Dedifferentiated amniotic fluid mesenchymal stem cell (primary cell): ENCODE results near the gene RPL7L1.
"Not testable (repeated sequence)": the region's sequence is repeated elsewhere in the genome, so short reads cannot be mapped to it uniquely, and the experiment has no call there.

Experiments used
- DNase-seq: peaks from one replicate; pipeline ENCODE4 v3.0.0-alpha.2; 2016; ENCODE audit errors: extremely low spot score

Gene RPL7L1

DNA sequence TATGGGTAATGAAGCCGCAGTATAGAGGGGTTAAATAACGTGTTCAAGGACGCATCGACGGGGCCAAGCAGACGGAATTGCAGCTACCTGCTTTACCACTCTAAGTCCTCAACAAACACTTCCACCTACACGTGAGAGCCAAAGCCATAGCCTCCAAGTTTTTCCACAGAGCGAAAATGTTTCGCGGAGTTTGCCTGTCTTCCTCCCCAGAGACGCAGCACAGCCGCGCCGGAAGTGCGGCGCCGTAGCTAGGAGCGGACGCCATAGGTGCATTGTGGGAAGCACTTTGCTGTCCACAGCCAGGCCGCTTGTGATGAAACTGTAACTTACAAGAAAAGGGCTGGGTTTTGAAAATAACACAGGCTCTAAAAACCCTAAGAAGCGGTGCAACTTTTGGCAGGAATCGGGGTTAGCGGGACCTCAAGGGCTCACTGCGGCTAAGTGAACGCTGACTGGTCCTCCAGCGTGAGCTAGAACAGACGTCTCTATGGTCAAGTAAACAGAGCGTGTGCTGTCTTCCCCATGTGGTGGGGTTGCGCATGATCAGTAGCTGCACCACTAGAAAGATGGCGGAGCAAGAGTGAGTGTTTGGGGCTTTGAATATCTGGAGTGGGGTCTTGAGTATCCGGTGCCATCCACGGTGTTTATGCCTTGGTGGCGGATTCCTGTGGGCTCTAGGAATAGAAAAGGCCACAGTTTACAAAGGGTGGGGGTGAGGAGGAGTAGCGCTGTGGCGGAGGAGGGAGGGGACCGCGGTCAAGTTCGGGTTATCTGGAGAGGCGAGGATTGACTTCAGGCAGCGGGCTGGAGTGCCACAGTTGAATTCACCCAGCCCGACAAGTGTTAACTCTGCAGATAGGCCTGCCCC, at the start of gene RPL7L1:
Gene RPL7L1 (plus strand): TSS at position 245 of the 868 bp plus-strand sequence. CDS start 295 bp downstream, at position 540.
- DNase-seq, result peak; percentile 92

DNA sequence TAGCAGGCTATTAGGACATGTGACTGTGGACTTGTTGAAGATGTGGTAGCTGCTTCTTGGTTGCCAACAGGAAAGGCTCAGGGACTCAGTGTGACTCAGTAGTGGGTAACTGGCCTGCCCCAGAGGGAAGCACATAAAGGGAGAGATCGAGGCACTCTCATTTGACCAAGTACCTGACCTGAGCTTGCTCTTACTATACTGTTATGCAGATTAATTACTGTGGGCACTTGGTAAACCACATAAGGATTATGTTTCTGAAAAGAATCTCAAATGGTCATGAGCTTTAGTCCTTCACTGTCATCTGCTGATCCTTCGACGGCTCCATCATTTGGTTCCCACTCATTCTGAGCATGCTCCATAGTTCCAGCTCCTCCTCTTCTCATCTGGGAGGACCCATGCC, 48.2 kb upstream of the RPL7L1 start:
- DNase-seq, result no peak

DNA sequence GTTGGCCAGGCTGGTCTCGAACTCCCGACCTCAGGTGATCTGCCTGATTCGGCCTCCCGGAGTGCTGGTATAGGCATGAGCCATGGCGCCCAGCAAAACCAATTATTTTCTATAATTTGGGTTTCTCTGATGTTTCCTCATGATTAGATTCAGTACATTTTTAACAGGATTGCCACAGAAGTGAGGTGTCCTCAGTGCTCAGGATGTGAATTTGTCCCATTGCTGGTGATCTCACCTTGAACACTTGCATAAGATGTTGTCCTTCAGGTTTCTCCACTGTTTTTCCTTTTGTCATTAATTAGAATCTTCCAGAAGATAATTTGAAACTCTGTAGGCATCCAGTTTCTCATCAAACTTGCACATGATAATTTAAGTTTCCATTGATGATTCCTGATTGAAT, 45.4 kb upstream of the RPL7L1 start:
- no peak for DNase-seq

DNA sequence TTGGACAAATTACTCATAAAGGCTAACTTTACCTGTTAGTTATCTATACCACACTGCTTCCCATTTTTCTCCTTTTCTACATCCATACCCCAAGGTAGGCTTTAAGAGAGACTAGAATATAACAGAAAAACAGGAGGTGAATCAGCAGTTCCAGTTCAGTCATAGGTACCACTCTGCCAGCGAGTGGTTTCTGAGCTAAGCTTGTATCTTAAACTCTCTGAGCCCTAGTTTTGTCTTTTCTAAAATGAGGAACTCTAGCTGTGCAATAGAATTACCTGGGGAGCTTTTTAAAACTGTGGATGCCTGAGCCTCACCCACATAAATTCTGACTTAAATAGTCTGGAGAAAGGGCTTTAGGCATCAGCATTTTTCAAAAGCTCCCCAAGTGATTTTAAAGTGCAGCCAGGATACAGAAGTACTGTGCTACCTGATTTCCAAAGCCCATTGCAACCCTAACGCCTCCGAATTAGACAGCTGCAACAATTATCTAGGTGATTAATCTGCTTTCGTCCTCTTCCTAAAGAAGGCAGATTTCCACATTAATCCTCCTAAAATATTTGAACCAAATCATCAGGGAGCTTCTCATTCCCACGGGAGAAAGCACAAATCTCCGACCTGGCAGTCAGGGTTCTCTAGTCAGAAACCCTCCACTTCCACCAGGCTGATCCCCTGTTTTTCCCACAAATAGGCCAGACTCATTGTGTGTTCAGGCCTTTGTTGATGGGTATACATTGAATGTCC, 37.4 kb upstream of the RPL7L1 start:
- no peak for DNase-seq

DNA sequence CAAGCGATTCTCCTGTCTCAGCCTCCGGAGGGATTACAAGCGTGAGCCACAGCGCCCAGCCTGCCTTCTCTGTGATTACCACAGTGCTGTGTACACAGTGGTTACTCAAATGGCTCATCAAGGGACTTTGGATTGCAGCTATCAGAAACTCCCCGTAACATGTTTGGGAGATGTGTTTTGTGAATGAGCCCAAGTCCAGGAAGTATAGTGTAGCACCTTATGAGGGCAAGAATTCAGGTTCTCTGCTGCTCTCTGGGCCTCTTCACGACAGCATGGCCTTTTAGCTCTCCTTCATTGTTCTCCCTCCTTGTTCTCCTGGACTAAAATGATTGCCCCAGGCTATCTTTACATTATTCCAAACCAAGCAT, 34.1 kb upstream of the RPL7L1 start:
- DNase-seq, result no peak

DNA sequence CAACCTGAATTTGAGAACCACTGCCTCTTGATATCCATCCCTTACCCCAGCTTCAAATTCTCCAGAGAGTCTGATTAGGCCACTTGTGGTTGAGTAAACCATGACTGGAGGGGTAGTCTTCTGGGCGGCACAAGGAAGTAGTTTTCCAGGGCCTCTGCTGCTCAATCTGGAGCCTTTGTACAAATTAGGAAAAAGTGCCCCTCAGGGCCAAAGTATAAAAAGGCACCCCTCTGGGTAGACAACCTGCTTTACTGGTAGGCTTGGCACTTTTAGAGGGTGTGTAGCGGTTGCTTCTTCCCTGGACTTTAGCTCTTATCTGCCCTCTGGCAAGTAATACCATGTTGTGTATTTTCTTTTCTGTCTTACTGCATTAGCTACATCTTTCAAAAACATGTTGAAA, 32.9 kb upstream of the RPL7L1 start:
- no peak for DNase-seq

DNA sequence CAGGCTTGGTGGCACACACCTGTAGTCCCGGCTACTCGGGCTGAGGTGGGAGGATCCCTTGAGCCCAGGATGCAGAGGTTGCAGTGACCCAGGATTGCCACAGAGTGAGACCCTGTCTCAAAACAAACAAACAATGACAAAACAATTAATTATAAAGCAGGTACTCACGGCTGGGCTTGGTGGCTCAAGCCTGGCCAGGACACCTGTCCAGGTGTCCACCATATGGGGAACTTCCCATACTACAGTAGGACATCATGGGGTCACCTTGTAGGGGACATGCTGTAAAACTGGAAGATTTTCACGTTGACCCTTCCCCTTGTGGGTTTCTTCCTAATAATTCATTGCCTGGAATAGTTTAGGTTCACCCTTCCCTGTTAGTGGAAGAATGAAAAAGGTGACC, 30.7 kb upstream of the RPL7L1 start:
- no peak for DNase-seq

DNA sequence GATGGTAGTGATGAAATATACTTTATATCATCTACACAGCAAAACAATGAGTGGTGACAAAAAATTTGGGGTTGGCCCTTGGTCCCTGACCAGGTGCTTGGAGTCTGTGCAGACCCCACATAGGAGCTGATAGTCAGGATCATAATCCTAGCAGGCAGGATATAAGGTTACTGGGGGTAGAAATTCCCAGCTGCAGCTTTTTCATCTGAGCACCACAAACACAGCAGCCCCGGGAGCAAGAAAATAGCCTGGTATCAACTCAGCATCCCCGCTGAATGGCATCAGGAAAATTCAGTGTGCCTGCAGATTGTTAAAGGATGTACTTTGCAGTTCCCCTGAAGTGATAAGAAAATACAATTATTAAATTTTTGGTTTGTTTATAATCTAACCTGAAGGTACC, 27.8 kb upstream of the RPL7L1 start:
- no peak for DNase-seq

DNA sequence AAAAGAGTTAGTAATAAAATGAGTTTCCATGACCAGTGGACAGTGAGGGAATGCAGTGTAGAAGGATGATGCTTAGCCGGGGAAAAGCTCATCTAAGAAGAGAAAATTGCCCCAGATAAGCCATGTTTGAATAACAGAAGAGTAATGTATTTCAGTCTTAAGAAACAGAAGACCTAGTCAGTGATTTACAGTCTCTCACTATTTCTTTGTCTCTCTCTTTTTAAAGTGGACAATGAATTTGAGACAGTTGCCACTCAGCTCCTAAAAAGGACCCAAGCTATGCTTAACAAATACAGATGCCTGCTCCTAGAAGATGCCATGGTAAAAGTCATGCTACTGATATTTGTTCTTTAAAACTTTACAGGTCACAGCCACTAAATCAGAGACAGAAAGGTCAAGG, 19.4 kb upstream of the RPL7L1 start:
- DNase-seq, result no peak

DNA sequence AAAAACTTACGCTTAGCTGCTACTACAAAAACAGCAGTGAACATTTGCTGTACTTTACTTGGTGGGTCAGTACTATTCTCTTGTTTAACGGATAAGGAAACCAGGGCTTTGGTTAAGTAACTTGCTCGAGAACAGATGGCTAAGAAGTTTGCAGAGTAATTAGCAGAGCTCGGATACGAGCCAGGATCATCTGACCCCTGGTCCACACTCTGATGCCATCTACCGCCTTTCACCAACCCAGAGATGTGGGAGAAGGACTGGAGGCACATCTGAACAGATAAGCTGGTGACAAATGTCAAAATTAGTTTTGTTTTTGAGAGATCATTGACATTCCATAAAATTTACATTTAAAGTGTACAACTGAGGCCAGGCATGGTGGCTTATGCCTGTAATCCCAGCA, 18.9 kb upstream of the RPL7L1 start:
- DNase-seq, result no peak

DNA sequence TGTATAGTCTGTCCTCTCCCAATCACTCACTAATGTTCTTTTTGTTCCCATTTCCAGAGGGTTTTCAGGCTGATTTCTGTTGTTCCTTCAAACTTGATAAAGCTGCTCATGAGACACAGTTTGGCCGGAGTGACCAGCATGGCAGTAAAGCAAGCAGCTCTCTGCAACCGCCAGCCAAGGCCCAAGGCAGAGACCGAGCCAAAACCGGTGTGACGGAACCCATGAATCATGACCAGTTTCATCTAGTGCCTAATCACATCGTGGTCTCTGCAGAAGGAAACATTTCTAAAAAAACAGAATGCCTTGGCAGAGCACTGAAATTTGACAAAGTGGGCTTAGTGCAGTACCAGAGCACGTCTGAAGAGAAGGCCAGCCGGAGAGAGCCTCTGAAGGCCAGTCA, 14.8 kb upstream of the RPL7L1 start:
- DNase-seq, result no peak

DNA sequence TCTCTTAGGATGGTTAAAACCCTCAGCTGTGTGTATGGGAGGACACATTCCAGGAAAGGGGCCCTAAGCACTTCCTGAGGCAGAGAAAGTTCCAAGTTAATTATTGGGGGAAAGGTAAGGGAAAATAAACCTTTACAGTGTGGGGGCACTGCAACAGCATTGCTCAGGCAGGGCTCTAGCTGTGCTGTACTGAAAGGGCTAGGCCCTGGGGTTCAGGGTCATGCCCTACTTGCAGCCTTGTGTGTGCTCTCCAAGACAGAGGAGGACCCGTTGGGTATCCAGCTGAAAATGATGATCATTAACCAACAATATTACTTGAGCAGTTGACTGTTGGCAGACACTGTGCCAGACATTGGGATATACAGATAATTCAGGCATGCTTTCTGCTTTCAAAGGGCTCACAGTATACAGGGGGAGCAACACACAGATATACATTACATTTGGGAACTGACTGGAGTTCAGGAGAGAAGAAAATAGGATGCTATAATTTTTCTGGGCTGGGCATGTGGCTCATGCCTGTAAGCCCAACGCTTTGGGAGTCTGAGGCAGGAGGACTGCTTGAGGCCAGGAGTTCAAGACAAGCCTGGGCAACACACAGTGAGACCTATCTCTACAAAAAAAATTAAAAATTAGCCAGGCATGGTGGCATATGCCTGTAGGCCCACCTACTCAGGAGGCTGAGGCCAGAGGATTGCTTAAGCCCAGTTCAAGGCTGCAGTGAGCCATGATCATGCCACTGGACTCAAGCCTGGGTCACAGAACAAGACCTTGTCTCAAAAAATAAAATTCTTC, 9.1 kb upstream of the RPL7L1 start:
- no peak for DNase-seq

DNA sequence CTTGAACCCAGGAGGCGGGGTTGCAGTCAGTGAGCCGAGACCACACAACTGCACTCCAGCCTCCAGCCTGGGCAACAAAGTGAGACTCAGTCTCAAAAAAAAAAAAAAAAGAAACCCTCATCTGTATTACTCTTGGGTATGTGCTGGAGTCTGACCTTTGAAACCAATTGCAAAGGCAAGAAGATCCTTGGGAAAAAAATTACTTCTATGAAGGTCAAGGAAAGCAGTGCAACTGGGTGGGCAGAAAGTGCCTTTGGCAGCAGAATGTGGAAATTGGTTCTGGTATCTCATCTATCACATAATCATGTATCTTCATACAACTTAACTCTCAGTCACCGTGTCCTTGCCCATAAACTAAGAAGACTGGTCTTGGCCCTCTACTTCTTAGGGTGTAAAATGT, 7.7 kb upstream of the RPL7L1 start:
- no peak for DNase-seq

DNA sequence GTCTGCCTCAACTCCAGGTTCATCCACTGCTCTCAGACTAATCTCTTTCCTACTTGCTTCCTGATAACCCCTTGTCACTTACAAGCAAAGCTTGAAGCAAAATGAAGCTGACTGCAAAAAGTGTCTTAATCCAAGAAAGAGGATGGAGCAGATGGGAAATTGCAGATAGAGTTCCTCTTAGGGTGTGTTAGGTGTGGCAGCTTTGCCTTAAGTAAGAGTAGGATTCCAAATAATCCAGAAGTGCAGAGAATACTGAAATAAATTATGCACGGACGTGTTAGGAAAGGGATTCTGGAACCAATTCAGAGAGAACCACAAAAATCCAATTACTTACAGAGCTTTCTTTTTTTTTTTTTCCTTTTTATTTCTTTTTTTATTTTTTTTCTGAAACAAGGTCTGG, 6.1 kb upstream of the RPL7L1 start:
- no peak for DNase-seq

DNA sequence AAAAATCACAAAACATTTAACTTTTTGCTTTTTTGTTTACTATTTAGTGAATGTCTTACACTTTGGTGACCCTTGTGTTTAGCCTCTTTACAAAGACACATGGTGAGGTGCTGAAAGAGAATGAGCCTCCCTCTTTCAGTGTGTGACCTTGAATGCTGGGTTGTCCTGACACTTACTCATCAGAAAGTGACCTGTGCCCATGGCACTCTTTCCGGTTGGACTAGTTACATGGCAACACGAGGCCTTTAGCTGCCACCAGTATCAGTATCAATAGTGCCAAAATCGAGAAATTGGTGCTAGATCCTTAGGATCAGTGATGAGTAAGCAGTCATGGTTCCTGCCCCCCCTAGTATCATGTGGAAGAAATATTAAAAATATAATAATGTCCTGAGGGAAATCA, 1.7 kb upstream of the RPL7L1 start:
- no peak for DNase-seq

DNA sequence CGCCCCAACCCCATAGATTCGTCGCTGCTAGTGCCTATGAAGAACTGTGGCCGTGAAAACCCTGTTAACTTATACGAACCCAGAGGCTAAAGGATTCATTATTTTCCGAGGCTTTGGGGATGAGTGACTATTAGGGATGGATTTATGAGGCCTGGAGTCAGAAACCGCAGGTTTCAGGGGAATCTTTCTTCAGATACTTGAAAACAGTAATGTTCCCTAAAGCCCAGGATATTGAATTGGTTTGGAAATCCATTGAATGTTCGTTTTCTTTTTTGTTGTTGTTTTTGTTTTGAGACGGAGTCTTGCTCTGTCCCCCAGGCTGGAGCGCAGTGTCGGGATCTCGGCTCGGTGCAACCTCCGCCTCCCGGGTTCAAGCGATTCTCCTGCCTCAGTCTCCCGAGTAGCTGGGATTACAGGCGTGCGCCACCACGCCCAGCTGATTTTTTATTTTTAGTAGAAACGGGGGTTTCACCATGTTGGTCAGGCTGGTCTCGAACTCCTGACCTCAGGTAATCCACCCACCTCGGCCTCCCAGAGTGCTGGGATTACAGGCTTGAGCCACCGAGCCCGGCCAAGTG, 913 bp downstream of the RPL7L1 start:
- not testable (repeated sequence) for DNase-seq

DNA sequence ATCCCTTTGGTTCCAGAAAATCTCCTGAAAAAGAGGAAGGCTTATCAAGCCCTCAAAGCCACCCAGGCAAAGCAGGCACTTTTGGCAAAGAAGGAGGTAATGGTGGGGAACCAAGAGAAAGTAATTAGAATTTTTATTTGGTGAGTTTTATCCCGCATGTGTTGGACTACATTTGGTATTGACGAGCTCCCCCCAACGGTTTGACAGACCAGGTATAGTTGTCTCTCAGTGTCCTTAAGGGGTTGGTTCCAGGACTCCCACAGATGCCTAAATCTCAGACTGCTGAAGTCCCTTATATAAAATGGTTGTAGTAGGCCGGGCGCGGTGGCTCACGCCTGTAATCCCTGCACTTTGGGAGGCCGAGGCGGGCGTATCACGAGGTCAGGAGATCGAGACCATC, 1.5 kb downstream of the RPL7L1 start:
- not testable (repeated sequence) for DNase-seq

DNA sequence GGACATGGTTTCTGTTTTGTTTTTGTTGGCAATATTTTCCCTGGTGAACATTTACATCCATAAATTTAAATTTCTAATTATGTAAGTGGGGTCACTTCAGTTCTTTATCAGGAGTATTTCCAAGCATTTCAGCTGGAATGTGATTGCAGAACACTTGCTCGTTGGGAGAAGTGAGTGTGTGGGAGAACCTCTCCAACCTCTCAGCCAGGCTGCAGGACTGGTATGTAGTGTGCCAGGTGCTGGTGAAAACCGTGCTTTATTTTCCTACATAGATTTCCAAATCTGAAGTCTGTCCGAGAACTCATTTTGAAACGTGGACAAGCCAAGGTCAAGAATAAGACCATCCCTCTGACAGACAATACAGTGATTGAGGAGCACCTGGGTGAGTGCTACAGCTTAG, 6.3 kb downstream of the RPL7L1 start:
- no peak for DNase-seq

DNA sequence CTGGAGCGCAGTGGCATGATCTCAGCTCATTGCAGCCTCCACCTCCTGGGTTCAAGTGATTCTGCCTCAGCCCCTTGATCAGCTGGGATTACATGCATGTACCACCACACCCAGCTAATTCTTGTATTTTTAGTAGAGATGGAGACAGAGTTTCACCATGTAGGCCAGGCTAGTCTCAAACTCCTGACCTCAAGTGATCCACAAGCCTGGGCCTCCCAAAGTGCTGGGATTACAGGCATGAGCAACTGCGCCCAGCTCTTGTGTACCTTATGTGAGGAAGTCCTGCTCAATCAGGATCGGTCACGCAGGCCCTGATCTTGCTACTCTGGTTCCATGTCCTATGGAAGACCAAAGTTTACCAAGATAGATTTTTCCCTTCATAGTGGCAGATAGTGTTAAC, 8.8 kb downstream of the RPL7L1 start:
- DNase-seq, result not testable (repeated sequence)

DNA sequence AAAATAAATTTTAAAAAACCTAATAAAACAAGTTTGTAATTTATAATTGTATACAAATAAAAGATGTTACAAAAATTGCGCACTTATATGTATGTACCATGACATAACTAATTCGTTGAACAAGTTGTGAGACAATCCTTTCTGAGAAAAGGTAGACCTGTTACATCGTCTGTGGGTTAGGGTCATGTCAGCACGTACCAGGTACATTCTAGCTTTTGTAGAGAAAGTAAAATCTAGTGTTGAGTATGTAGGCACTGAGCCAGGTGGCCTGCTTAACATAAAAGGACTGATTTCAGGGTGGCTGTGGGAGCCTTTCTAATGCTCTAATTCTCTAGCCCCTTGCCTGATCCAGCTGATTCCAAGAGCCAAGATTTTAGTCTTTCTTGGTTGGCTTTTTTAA, 10.4 kb downstream of the RPL7L1 start:
- no peak for DNase-seq

DNA sequence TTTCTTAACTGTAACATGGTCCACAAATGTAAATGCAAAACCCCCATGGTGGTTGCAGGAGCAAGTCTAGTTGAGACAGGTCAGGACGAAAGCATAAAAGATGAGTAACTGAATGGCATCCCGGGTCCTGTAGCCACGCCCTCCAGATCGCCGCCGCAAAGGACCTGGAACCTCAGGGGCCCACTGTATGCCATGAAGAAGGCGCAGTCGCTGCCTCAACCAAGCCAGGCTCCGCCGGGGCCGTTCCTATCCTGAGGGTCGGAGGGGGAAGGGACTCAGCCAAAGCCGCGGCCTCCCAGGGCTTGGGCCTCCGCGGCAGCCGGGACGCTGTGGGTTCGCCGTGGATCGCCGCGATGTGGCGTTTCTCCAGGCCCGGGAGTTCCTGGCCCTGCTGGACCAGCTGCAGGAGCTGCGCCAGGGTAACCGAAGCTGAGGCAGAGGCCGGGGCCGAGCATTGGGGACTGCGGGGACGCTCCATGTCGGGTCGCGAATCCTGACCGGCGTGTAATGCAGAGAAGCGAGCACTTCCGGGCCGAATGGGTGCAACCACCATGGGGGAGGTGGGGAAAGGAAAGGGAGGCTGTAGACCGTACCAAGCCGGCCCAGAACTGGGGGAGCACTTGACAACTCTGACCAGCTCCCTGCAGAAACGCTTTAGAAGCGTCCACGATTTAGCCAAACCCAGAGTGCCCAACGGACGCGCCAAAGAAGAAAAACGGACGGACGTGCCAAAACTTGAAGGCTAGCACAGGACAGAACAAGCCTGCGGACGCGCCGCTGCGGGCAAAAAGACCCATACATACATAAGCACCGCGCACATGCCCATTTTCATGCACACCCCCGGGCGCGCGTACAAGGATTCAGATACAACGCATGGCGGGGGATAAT, 11.1 kb downstream of the RPL7L1 start:
- DNase-seq, result peak; percentile 97
